ENCODE measurements around the gene INVS.

- TF ChIP-seq CTCF (IDR thresholded peaks at IDR 0.05) (no peak), POLR2A (IDR thresholded peaks at IDR 0.05) (no peak)
Measured at GRCh38 chr9:100106616-100107015, 7.6 kb downstream of the INVS start.
